ENCODE data around the gene PDE6A. TPM values are rescaled to one million over a fixed set of nuclear protein-coding genes. Genes with fewer than 3 reads are reported as not detected.
A peak's percentile ranks its signal among the peaks of the same experiment; 100 is the strongest.

The PDE6A gene
- total RNA-seq, 2 donors from 2014 or later = not detected

DNA sequence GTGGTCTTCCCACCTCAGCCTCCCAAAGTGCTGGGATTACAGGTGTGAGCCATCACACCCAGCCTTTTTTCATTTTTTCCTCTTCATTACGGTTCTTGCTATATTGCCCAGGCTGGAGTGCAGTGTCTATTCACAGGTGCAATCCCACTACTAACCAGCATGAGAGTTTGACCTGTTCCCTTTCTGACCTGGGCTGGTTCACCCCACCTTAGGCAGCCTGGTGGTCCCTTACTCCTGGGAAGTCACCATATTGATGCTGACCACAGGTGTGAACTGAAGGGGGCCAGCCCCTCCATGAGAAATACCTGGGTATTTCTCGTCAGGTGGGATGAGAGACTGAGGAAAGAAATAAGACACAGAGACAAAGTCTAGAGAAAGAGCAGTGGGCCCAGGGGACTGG lies 2.4 kb downstream of the PDE6A start:
- H3K36me3 Mint-ChIP-seq = no peaks in the 10 kb centered on the region
- DNase-seq (ENCODE audit: low spot score) (no peak), ATAC-seq (no peak)
- H3K4me1 Mint-ChIP-seq (ENCODE audit: low read depth in 2 of 2) = peaks cover 0 to 6% of the 10 kb centered on the region in 2 donors
- no peak overlapping the region for H3K27ac Mint-ChIP-seq
- H3K9me3 Mint-ChIP-seq = no peaks in the 10 kb centered on the region
- peaks cover 3 to 5% of the 10 kb centered on the region in 2 donors for H3K27me3 Mint-ChIP-seq
- no peak overlapping the region for H3K4me3 Mint-ChIP-seq

DNA sequence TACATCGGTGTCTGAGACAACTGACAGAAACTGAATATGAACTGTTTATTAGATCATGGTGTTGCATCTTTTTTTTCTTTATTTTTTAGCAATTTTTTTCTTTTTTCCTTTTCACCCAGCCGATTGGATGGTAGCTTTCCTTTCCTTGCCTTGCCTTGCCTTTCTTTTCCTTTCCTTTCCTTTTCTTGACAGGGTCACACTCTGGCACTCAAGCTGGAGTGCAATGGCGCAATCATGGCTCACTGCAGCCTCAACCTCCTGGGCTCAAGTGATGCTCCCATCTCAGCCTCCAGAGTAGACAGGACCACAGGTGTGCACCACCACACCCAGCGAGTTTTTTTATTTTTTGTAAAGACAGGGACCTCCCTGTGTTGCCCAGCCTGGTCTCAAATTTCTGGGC lies 2.8 kb downstream of the PDE6A start:
- Mint-ChIP-seq H3K27me3 (peaks cover 6 to 9% of the 10 kb centered on the region in 2 donors), H3K4me1 (ENCODE audit: low read depth in 2 of 2) (peaks cover 0 to 6% of the 10 kb centered on the region in 2 donors), H3K9me3 (no peaks in the 10 kb centered on the region), H3K36me3 (no peaks in the 10 kb centered on the region), H3K27ac (no peak overlapping the region), H3K4me3 (no peak overlapping the region)
- no peak for DNase-seq (ENCODE audit: low spot score)
- ATAC-seq = no peak

DNA sequence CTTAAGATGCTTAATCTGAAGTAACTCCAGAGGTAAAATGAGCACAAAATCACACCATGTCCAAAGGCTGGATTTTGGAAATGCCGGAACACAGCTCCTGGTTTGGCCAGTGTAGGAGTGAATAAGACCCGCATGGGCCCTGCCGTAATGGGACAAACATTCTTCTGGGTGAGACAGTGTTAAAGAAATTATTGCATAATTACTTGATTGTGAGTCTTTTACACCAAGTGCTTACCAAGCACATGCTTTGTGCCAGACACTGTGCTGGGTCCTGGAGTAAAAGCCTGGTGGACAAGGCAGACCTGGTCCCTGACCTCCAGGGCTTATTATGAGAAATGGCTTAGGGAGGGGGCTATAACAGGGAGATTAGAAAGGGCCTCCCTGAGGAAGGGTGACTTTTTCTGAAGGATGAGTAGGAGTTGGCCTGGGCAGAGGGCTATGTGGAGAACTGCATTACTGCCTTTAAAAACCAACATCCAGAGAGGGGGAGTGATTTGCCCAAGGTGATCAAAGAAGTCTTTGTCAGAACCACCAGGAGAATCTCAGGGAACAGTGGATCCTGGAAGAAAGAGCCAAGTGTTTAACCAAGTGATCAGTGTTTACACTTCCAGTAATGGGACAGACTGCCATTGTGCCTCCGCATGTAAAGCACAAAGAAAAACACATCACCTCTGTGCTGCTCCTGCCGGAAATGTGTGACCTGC lies 3.5 kb downstream of the PDE6A start:
- H3K36me3 Mint-ChIP-seq = no peaks in the 10 kb centered on the region
- no peaks in the 10 kb centered on the region for H3K9me3 Mint-ChIP-seq
- H3K4me3 Mint-ChIP-seq = no peak overlapping the region
- ATAC-seq (no peak), DNase-seq (ENCODE audit: low spot score) (no peak)
- no peak overlapping the region for H3K27ac Mint-ChIP-seq
- peaks cover 0 to 6% of the 10 kb centered on the region in 2 donors for H3K4me1 Mint-ChIP-seq (ENCODE audit: low read depth in 2 of 2)
- H3K27me3 Mint-ChIP-seq = peaks cover 9 to 15% of the 10 kb centered on the region in 2 donors

DNA sequence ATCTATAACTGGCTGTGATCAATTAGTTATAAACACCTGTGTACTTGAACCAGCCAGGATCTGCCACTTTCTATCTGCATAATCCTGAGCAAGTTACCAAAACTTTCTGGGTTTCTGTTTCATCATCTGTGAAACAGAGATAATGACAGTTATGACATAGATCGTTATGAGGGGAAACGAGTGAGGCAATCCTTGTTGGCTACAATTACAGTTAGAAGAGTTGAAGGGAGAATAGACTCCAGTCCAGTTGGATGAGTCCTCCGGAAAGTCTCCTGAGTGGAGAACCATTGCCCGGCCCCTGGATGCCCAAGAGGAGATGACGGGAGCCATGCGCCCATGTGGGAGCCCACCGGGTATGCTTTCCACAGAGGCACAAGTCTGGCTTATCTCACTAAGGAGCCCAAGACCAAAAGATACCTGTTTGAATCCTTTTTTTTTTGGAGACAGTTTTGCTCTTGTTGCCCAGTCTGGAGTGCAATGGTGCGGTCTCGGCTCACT lies 4.5 kb downstream of the PDE6A start:
- H3K9me3 Mint-ChIP-seq = no peaks in the 10 kb centered on the region
- DNase-seq (ENCODE audit: low spot score) (no peak), ATAC-seq (peak in 1 of 2 donors; percentile 56)
- H3K36me3 Mint-ChIP-seq = no peaks in the 10 kb centered on the region
- H3K4me1 Mint-ChIP-seq (ENCODE audit: low read depth in 2 of 2) = peaks cover 0 to 6% of the 10 kb centered on the region in 2 donors
- H3K27ac Mint-ChIP-seq = peak overlapping the region in 1 of 2 donors; percentile 36
- H3K27me3 Mint-ChIP-seq = peaks cover 14 to 24% of the 10 kb centered on the region in 2 donors
- H3K4me3 Mint-ChIP-seq = no peak overlapping the region

DNA sequence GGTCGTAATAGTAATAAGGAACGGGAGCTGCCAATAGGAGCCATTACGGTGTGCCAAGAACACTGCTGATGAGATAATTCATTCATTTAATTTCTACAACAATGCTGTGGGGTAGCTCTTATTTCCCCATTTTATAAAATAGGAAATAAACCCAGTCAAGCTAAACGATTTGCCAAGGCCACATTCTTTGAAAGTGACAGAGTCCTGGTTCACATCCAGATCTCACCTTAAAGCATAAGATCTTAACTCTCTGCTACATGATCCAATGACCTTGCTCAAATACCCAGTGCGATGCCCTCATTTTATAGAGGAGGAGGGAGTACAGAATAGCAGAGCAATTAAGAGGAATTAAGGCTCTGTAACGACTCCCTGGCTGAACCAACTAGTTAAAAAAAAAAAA lies 5.0 kb downstream of the PDE6A start:
- no peaks in the 10 kb centered on the region for H3K9me3 Mint-ChIP-seq
- no peak for ATAC-seq
- no peak overlapping the region for H3K4me3 Mint-ChIP-seq
- H3K36me3 Mint-ChIP-seq = no peaks in the 10 kb centered on the region
- H3K27ac Mint-ChIP-seq = peak overlapping the region in 1 of 2 donors; percentile 36
- H3K4me1 Mint-ChIP-seq (ENCODE audit: low read depth in 2 of 2) = peaks cover 0 to 6% of the 10 kb centered on the region in 2 donors
- DNase-seq (ENCODE audit: low spot score) = no peak
- peaks cover 18 to 30% of the 10 kb centered on the region in 2 donors for H3K27me3 Mint-ChIP-seq

DNA sequence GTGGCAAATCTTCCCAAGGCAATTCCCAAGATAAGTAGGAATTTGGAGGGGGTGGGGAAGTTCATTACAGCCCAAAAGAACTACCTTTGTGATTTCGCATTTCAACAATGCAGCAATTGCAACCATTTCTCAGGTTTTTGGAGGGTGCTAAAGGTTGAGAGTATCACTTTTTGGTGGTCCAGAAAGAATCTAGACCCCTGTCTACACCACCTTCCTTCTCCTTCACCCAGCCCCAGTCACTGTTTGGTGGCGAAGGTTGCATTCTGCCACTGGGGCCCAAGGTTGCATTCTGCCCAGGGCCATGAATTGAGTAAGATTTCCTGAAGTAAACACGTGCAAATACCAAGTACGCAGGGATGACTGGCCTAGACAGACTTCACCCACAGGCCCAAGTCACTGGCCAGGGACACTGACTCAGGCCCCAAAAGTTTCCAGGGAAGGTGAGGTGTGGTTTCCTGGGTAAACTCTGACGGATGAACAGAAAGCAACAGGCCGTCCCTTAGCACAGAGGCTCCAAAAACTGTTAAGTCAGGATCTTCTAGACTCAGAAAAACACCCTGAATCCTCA lies 5.7 kb downstream of the PDE6A start:
- DNase-seq (ENCODE audit: low spot score) (no peak), ATAC-seq (peak in 1 of 2 donors; percentile 42)
- Mint-ChIP-seq H3K27me3 (peaks cover 21 to 35% of the 10 kb centered on the region in 2 donors), H3K27ac (no peak overlapping the region), H3K9me3 (no peaks in the 10 kb centered on the region), H3K4me1 (ENCODE audit: low read depth in 2 of 2) (peaks cover 0 to 6% of the 10 kb centered on the region in 2 donors), H3K36me3 (no peaks in the 10 kb centered on the region), H3K4me3 (no peak overlapping the region)

DNA sequence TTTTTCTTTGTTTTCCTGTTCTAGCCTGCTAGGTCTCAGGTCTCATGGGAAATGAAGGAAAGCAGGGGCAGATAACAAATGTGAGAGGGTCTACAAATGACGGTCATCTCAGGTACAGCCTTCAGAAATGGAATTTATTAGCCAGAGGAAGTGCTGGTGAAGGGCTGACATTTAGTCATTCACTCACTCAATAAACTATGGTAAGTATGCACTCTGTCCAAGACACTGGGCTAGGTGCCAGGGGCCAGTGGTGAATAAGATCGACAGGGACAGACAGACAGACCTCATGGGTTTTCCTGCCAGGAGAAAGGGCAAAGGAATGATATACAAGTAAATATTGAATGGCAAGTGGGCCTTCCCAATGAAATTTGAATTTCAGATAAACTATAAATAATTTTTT lies 6.3 kb downstream of the PDE6A start:
- peaks cover 21 to 30% of the 10 kb centered on the region in 2 donors for H3K27me3 Mint-ChIP-seq
- no peak for DNase-seq (ENCODE audit: low spot score)
- peaks cover 0 to 6% of the 10 kb centered on the region in 2 donors for H3K4me1 Mint-ChIP-seq (ENCODE audit: low read depth in 2 of 2)
- no peak overlapping the region for H3K4me3 Mint-ChIP-seq
- no peaks in the 10 kb centered on the region for H3K9me3 Mint-ChIP-seq
- no peak overlapping the region for H3K27ac Mint-ChIP-seq
- no peak for ATAC-seq
- H3K36me3 Mint-ChIP-seq = no peaks in the 10 kb centered on the region

DNA sequence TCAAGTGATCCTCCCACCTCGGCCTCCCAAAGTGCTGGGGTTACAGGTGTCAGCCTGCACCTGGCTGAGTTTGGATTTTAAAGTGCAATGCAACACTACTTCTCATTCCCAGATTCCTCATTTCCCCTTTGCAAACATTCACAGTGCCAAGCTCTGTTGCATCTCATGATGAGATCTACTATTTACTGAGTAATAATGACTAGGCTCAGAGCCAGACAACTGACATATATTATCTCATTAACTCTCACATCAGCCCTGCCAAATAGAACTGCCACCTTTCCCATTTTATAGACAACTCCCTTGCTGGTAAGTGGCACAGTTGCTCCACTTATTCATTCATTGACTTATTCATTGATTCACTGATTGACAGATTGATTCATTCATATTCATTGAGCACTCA lies 7.0 kb downstream of the PDE6A start:
- H3K4me3 Mint-ChIP-seq = no peak overlapping the region
- peaks cover 21 to 30% of the 10 kb centered on the region in 2 donors for H3K27me3 Mint-ChIP-seq
- H3K4me1 Mint-ChIP-seq (ENCODE audit: low read depth in 2 of 2) = peaks cover 0 to 6% of the 10 kb centered on the region in 2 donors
- H3K27ac Mint-ChIP-seq = no peak overlapping the region
- ATAC-seq = no peak
- no peak for DNase-seq (ENCODE audit: low spot score)
- no peaks in the 10 kb centered on the region for H3K9me3 Mint-ChIP-seq
- H3K36me3 Mint-ChIP-seq = no peaks in the 10 kb centered on the region

DNA sequence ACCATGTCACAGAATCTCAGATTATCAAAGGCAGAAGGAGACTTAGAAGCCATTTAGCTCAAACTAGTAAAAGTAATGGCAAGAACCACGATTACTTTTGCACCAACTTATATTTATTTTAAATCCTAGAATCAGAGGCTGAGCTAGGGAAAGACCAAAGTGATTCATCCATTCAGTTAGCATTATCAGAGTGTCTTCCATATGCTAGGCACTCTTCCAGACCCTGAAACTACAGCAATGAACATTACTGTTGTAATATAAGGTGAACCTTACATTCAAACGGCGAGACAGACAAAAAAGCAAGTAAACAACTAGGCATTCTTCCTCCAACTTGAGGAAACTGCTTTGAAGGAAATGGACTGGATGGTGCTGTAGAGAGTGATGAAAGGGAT lies 7.9 kb downstream of the PDE6A start:
- Mint-ChIP-seq H3K27me3 (peaks cover 27 to 36% of the 10 kb centered on the region in 2 donors), H3K27ac (no peak overlapping the region), H3K9me3 (no peaks in the 10 kb centered on the region), H3K4me3 (no peak overlapping the region), H3K36me3 (no peaks in the 10 kb centered on the region), H3K4me1 (ENCODE audit: low read depth in 2 of 2) (peaks cover 0 to 6% of the 10 kb centered on the region in 2 donors)
- DNase-seq (ENCODE audit: low spot score) (no peak), ATAC-seq (no peak)

DNA sequence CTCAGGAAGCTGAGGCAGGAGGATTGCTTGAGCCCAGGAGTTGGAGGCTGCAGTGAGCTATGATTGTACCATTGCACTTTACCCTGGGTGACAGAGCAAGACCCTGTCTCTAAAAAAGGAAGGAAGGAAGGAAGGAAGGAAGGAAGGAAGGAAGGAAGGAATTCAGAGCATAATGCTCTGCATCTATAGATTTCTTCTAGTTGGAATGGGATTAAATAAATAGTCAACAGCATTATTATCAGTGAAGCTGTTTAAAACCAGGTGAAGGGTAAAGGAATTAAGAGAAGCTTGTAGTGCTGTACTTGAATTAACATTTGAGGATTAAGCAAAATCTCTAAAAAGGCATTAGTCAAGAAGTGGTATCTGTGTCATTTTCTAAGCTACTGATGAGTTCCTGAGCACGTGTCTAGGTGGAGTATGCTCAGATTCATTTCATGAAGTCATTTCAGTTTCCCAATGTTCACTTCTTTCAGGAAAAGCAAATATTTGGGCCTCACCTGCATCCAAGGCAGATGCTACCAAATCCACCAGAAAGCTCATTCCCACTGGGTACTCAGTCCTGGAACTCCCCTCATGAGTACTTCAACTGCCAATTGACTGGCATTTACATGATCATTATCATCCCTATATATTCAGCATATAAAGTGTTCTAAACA lies 8.4 kb downstream of the PDE6A start:
- Mint-ChIP-seq H3K9me3 (no peaks in the 10 kb centered on the region), H3K27ac (no peak overlapping the region)

DNA sequence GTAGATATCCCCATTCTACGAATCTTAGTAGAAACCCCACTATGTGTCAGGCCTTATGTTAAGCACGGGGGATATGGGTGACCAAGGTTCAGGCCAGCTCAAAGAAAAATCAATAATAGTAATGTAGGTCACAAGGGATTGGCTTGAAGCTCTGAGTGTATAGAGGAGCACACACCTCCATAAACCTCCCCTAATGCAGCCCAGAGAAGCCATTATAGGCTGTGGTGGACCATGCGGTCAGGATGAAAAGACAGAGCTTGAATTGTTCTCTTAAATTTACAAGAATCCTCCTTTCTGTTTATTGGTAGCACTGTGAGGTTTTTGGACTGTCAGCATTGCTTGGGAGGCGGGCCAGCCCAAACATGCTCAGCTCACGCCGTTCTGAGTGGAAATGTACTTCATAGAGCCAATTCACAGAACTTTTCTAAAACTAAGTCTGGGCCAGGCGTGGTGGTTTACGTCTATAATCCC lies 9.1 kb downstream of the PDE6A start:
- Mint-ChIP-seq H3K4me1 (ENCODE audit: low read depth in 2 of 2) (peaks cover 0 to 6% of the 10 kb centered on the region in 2 donors), H3K36me3 (no peaks in the 10 kb centered on the region), H3K4me3 (no peak overlapping the region), H3K27me3 (peaks cover 32 to 38% of the 10 kb centered on the region in 2 donors), H3K27ac (no peak overlapping the region), H3K9me3 (no peaks in the 10 kb centered on the region)
- no peak for ATAC-seq
- no peak for DNase-seq (ENCODE audit: low spot score)

More for the DNA sequence above, 8.4 kb downstream of the PDE6A start:
- ATAC-seq = no peak
- peaks cover 27 to 38% of the 10 kb centered on the region in 2 donors for H3K27me3 Mint-ChIP-seq
- no peak for DNase-seq (ENCODE audit: low spot score)
- H3K4me1 Mint-ChIP-seq (ENCODE audit: low read depth in 2 of 2) = peaks cover 0 to 6% of the 10 kb centered on the region in 2 donors
- H3K4me3 Mint-ChIP-seq = no peak overlapping the region
- no peaks in the 10 kb centered on the region for H3K36me3 Mint-ChIP-seq

DNA sequence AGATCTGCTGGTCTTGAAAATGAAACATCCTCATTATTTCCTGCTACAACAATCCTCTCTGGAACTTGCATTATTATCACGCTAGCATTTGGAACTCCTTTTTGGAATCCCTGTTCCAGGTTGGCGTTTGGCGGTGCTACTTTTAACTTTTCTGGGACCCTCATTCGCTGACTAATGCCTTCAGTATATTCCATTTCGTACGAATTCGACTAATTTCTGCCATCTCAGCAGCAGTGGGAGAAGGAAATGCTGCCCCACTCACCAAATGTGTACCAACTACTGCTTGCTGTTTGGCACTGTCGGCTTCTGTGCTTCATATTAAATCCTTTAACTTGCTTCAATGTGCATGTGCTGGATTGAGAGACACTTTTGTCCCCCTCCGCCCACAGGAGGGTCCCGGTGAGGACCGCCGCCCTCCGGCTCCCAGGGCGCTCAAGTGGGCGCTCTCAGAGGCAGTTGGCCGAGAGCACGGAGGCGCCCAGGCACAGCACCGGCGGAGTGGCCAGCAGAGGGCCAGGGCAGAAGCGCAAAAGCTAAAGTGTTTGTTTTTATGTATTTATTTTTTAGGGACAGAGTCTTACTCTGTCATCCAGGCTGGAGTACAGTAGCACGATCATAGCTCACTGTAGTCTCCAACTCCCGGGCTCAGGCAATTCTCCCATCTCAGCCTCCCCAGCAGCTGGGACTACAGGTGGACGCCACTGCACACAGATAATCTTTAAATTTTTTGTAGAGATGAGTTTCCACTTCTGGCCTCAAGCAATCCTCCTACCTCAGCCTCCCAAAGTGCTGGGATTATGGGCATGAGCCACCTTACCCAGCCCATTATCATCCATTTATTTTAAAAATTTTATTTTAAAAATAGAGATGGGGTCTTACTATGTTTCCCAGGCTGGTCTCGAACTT lies 11.9 kb downstream of the PDE6A start:
- Mint-ChIP-seq H3K4me3 (no peak overlapping the region), H3K4me1 (ENCODE audit: low read depth in 2 of 2) (no peaks in the 10 kb centered on the region), H3K9me3 (no peaks in the 10 kb centered on the region), H3K36me3 (no peaks in the 10 kb centered on the region), H3K27me3 (peaks cover 32 to 45% of the 10 kb centered on the region in 2 donors), H3K27ac (no peak overlapping the region)
- ATAC-seq = no peak
- no peak for DNase-seq (ENCODE audit: low spot score)

DNA sequence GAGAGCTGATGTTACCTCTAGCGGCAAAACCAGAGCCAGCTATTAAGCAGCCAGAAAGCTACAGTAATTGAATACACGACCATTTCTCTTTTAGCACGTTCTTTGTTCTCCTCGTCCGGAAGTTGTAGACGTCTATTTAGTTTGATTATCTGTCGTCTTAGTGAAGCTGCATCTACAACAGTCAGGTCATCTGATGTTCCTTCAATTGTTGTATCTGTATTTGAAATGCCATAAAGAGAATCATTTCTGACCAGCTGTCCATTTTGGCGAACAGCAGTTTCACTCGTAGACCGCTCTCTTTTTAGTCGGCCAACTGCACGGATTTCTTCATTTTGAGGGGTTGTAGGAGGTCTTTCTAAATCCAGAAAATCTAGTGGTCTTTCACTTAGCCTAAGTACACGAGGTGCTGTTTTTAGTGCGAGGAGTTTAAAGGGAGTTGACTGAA lies 12.6 kb downstream of the PDE6A start:
- peaks cover 31 to 44% of the 10 kb centered on the region in 2 donors for H3K27me3 Mint-ChIP-seq
- H3K36me3 Mint-ChIP-seq = no peaks in the 10 kb centered on the region
- ATAC-seq = no peak

More for the DNA sequence above, 12.6 kb downstream of the PDE6A start:
- no peaks in the 10 kb centered on the region for H3K9me3 Mint-ChIP-seq
- no peak overlapping the region for H3K4me3 Mint-ChIP-seq
- H3K4me1 Mint-ChIP-seq (ENCODE audit: low read depth in 2 of 2) = no peaks in the 10 kb centered on the region
- H3K27ac Mint-ChIP-seq = no peak overlapping the region
- DNase-seq (ENCODE audit: low spot score) = no peak

Measured in natural killer cell treated with Interleukin-12 subunit alpha and Interleukin-12 subunit beta and Interleukin-15 and Interleukin-18, amount 100 ng/mL, for 72 hours (primary cell).